GM18951 (cell line): ENCODE data around the gene DNAJC24.
"Not testable (repeated sequence)": the region's sequence is repeated elsewhere in the genome, so short reads cannot be mapped to it uniquely, and the experiment has no call there.

Experiments used
- POLR2A ChIP-seq: IDR thresholded peaks from 4 replicates; pipeline ENCODE4 v1.6.1; 2011; ENCODE audit warnings: mild to moderate bottlenecking; ENCODE audit not compliant: insufficient read length, insufficient read depth; ENCODE audit errors: extremely low read depth
- in situ Hi-C: fragments of 300-500 bp; cut with MboI; formaldehyde crosslinking; loops from one replicate; pipeline ENCODE4 v1.12.0; 2022; ENCODE audit warnings: low sequenced_read_pairs, mixed read lengths, inconsistent platforms; ENCODE audit not compliant: unreplicated experiment

The DNAJC24 gene, protein sequence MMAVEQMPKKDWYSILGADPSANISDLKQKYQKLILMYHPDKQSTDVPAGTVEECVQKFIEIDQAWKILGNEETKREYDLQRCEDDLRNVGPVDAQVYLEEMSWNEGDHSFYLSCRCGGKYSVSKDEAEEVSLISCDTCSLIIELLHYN

DNA sequence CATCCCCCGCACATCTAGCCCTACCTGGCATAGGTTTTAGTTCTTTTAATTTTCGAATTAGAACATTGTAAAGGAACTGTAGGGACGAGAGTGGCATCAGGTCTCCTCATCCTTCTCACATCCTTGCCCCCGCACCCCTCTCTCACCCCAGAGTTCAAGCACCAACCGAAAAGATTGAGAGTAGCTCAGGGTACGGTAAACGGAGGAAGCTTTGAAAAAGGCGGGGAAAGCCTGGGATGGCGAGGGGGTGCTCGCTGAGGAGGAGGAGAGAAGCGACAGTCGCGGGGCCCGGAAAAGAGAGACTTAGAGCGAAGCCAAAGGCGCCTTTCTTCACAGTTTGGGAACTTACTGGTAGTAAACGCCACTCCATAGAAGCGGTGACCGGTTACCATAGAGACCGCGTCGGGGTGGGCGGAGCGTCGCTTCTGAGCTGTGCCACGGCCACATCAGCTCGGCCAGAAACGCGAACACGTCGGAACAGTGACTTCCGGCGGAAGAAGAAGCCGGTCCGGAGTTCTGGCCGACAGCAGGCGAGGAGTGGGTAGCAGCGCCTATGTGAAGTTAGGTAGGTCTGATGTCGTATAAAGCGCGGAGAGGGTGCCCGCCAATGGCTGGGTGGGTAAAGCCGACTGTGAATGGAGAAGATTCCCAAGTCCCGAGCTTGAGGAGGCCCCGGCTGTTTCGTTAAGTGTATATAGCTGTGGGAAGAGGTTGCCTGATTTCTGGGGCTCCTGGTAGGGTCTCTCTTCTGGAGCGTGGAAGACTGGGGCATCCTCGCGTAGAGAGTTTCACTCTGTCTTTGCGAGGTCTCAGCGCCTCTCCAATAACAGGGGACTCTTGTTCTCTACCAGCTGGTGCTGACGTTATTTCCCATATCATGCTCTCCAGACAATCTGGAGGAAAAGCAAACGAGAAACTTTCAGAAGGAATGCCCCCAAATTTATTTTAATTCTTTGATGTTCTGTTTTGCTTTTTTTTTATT lies at the start of gene DNAJC24, which contains the start of gene DCDC1:
Gene DNAJC24, plus strand, starts transcription at position 513 of the 982 bp plus-strand sequence. CDS start 889 bp downstream, outside the sequence.
Gene DCDC1, minus strand, starts transcription at position 392 of the 982 bp plus-strand sequence. CDS start 41,459 bp downstream, outside the sequence.
- in situ Hi-C loops = no loop called here
- TF ChIP-seq POLR2A = peak; percentile 86

DNA sequence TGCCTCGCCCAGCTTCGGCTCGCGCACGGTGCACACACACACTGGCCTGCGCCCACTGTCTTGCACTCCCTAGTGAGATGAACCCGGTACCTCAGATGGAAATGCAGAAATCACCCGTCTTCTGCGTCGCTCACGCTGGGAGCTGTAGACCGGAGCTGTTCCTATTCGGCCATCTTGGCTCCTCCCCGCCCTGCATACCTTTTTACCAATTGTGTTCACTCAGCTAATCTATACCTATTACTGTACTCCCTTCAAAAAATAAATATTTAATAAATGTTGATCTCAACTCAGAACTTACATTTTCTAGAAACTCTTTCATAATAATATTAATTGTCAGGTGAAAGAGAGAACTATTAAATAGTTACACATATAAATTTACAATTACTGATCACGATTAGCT lies 48.2 kb upstream of the DNAJC24 start:
- in situ Hi-C loops = not testable (repeated sequence)

DNA sequence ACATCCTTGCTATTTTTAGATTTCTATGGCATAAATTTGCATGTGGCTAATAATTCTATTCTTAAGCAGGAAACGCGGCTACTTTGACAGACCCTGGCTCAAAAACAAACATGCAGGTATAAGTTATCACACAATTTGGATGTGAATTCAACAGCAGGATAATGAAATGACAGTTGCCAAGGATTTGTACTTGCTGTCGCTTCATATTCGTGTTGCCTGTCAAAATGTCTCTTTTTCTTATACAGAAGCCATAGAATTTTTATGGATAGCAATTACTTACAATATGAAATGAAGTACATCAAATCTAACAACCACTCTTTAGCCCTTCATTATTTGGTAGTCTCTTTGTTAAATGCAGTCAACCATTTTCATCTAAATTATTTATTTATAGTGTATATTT lies 46.5 kb upstream of the DNAJC24 start:
- in situ Hi-C loops = no loop called here
- no peak for TF ChIP-seq POLR2A

DNA sequence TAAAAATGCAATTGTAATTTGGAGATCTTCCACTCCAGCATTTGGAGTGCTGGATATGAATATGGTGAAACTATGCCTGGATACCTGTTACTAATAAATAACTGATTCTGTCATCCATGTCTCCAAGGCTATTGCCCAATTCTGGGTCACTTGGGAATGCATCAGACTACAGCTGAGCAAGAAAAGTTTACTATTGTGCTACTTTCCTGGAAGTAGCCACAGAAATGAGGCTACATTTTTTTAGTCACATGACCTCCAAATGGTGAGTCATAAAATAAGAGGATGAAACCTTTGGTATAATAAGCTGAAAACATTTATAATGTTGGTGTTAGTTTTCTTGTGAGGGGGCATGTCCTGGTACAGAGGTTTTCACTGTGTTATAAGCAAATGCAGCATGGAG lies 44.5 kb upstream of the DNAJC24 start:
- in situ Hi-C loops = no loop called here

DNA sequence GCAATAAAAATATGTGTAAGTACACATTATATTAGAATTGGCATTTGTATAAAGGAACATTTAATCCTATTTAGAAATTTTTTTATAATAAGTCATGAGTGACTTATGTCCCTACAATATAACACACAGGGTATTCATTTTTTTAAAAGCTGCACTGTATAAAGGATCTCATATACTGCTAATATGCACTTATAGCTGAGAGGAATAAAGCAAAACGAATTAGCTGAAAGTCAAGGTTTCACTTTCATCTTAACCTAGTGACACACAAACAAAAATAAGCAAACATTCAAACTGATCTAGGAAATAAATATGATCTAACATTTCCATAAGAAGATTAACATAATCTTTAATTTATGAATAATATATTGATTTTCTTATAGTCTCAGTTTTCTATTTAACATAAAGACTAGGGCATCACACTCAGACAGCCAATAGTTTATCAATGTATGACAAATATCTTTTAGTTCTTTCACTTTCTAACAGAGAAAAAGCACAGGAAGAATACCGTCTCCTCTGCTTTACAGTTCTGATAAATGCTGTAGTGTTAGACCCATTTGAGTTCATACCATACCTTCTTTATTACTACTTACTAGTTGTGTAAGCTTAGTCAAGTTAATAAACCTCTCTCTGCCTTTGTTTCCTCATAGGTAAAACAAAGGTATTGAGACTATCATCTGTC lies 43.1 kb upstream of the DNAJC24 start:
- in situ Hi-C loops = no loop called here
- no peak for TF ChIP-seq POLR2A

More for the DNA sequence above, 44.5 kb upstream of the DNAJC24 start:
- TF ChIP-seq POLR2A = no peak

DNA sequence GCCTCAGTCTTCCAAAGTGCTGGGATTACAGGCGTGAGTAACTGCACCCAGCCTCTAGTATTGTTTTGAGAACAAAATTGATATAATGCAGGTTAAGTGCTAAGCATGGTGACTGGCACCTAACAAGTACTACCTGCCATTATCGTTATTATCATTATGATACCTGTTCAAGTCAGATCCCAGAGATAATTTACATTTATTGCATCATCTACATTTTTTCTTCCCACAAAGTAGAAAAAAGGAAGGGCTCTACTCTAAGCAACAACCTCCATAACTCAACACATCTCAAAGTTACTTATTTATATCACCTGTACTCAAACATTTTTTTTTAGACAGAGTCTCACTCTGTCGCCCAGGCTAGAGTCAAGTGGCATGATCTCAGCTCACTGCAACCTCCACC lies 42.2 kb upstream of the DNAJC24 start:
- no peak for TF ChIP-seq POLR2A
- in situ Hi-C loops = no loop called here

DNA sequence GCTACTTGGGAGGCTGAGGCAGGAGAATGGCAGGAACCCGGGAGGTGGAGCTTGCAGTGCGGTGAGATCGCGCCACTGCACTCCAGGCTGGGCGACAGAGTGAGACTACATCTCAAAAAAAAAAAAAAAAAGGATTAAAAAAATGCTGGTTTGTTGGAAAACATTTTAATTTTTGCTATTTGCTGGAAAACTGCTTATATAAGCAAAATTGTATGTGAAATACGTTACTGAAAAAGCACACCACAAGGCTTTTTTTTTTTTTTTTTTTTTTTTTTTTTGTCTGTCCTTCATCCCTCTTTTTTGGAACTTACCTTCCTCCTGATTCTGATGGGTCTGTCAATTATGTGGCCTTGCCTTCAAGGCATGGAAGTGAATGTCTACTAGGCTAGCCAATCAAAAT lies 41.0 kb upstream of the DNAJC24 start:
- TF ChIP-seq POLR2A = no peak
- in situ Hi-C loops = no loop called here

DNA sequence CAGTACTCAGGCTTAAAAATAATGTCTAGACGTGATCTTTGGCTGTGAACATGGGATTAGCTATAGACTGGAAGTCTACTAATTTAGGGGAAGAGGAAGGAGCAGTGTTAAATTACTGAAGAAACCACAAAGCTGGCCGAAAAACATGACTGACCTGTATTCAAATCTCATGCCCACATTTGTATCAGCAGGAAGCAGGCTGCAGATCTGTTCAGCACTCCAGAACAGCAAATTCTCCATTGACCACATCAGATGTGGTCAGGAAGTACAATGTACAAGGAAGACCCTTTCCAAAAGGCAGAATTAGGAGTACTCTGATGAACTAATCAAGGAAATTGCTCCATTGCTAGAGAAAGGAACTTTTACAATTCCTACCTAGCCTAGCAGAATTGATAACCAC lies 31.9 kb upstream of the DNAJC24 start:
- in situ Hi-C loops = no loop called here
- TF ChIP-seq POLR2A = no peak

DNA sequence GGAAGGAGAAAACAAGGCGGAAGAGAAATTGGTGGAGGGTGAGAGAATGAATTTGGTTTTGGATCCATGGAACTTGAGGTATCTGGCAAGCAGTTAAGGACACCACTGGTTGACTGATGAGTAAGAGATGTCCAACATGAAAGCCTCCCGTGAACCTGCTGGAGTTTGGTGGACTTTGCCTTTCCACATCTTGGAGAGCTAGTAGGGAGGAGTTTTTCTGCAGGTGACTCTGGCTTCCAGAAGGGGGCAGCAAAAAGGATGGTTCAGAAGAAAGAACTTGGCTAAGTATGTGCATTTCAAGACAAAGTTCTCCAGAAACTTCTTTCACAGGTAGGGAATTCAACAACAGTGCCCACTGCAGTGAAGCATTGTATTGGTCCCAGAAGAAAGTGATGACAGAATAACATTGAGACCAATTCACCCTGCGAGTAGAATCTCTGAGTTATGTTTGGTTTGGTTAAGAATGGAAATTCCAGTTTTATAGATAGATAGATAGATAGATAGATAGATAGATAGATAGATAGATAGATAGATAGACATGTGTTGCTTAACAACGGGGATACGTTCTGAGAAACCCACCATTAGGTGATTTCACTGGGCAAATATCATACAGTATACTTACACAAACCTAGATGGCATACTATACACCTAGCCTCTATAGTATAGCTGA lies 28.6 kb upstream of the DNAJC24 start:
- no peak for TF ChIP-seq POLR2A
- in situ Hi-C loops = no loop called here

DNA sequence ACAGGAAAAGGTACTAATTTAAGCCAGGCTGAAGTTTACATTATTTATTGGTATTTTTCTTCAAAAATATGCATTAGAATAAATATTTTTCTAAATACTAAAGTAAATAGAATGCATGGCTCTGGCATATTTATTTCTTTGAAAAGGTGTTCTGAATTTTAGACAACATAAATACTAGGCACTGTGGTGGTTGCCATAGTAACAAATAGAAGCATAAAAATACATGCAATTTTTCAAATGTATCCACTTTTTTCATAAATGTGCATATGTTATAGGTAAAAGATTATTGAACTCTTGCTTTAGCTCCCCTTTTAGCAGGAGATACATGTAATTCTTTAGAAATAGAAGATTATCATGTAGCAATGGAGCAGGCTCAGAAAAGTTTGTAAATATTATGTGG lies 18.5 kb upstream of the DNAJC24 start:
- TF ChIP-seq POLR2A = no peak
- in situ Hi-C loops = no loop called here

DNA sequence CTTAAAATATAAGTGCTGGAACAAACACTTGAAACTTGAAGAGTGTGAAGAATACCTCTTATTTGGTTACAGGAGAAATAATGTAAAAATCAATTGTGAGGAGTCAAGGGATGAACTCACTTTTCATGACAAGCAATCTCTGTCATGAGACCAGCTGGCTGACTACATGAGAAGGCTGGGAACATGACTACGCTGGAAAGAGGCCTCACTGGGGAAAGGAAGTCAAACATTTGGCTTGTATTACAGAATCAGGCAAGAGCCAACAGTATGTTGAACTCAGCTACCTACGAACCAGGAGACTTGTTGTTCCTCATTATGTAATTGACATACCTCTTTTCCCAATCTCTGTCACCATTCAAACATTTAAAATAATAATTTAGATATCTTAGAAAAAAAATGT lies 14.5 kb upstream of the DNAJC24 start:
- in situ Hi-C loops = no loop called here
- TF ChIP-seq POLR2A = no peak

DNA sequence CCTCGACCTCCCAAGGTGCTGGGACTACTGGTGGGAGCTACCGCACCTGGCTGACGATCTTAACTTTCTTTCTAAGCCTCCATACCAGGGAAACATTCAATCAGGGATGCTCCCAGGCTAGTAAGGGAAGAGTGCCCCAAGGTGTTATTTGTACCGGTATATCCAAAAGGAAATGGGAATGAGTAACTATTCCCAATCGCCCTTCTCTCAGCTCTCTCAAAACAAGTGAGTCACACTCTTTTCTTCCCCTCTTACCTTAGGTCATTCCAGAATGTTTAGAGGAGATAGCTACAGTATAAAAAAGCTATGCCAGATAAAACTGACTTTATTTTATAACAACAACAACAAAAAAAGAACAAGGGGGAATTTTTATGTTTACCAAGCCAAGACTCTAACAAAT lies 13.8 kb upstream of the DNAJC24 start:
- in situ Hi-C loops = no loop called here
- no peak for TF ChIP-seq POLR2A

DNA sequence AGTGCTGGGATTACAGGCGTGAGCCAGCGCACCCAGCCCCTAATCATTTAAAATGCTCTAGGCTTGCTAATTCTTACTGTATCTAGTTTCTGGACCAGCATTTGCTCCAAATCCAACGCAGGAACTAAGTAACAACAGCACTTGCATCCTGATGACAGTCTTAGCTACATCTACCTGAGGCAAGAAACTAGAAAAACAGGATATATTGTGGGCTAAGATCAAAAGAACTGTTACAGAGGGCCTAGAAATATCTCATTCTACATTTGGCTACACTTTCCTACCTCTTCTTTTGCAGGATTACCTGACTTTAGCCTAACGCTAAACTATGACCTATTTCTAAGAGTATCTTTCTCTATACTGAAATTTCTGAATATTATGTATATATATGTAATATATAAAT lies 7.9 kb upstream of the DNAJC24 start:
- no peak for TF ChIP-seq POLR2A
- in situ Hi-C loops = no loop called here
